C4-2B (cell line): Measurements from ENCODE around the gene SOD1.

Experiments
- H3K27ac ChIP-seq: fragments of 450-650 bp; 2 replicates; pipeline ENCODE4 v1.5.1; 2017
- CTCF ChIP-seq: fragments of 450-650 bp; conservative IDR thresholded peaks from 2 replicates; pipeline ENCODE4 v1.5.1; 2017; ENCODE audit warnings: mild to moderate bottlenecking
- ZFX ChIP-seq: fragments of 450-650 bp; IDR thresholded peaks from 2 replicates; pipeline ENCODE4 v1.6.1; 2017

Gene SOD1

GRCh38 chr21:31707499-31707898, 48.0 kb downstream of the SOD1 start:
- no peak overlapping the region for H3K27ac ChIP-seq
- TF ChIP-seq ZFX (no peak), CTCF (no peak)

GRCh38 chr21:31708541-31708940, 49.0 kb downstream of the SOD1 start:
- TF ChIP-seq CTCF (no peak), ZFX (no peak)
- no peak overlapping the region for H3K27ac ChIP-seq

- TF ChIP-seq CTCF (no peak), ZFX (no peak)
- no peak overlapping the region for H3K27ac ChIP-seq
Observed at GRCh38 chr21:31710586-31710985, 51.1 kb downstream of the SOD1 start.

- no peak for TF ChIP-seq CTCF
- no peak for TF ChIP-seq ZFX
- no peak overlapping the region for H3K27ac ChIP-seq
Observed at GRCh38 chr21:31711326-31711725, 51.8 kb downstream of the SOD1 start.

GRCh38 chr21:31711745-31712285, 52.3 kb downstream of the SOD1 start:
- TF ChIP-seq CTCF (no peak), ZFX (no peak)
- H3K27ac ChIP-seq: no peak overlapping the region

GRCh38 chr21:31713115-31713514, 53.6 kb downstream of the SOD1 start:
- TF ChIP-seq ZFX: no peak
- TF ChIP-seq CTCF: no peak
- H3K27ac ChIP-seq: no peak overlapping the region

GRCh38 chr21:31713973-31714740, 54.7 kb downstream of the SOD1 start:
- no peak overlapping the region for H3K27ac ChIP-seq
- TF ChIP-seq CTCF (no peak), ZFX (no peak)
